ENCODE measurements around the gene LAIR1.
"Not testable (repeated sequence)": the region's sequence is repeated elsewhere in the genome, so short reads cannot be mapped to it uniquely, and the experiment has no call there.

LAIR1 gene

GRCh38 chr19:54341295-54341694, 23.4 kb downstream of the LAIR1 start:
- no peak for DNase-seq (ENCODE audit: low read depth in 2 of 2)

GRCh38 chr19:54339646-54340358, 24.9 kb downstream of the LAIR1 start:
- no peak for DNase-seq (ENCODE audit: low read depth in 2 of 2)

- DNase-seq (ENCODE audit: low read depth in 2 of 2) = no peak
These were observed 26.2 kb downstream of the LAIR1 start for GRCh38 chr19:54338521-54338920.

GRCh38 chr19:54337858-54338230, 26.9 kb downstream of the LAIR1 start:
- DNase-seq (ENCODE audit: low read depth in 2 of 2) = no peak

- DNase-seq (ENCODE audit: low read depth in 2 of 2) = no peak
These were observed 27.6 kb downstream of the LAIR1 start for GRCh38 chr19:54336893-54337857.

- no peak for DNase-seq (ENCODE audit: low read depth in 2 of 2)
These were observed 28.5 kb downstream of the LAIR1 start for GRCh38 chr19:54335979-54336892.

- no peak for DNase-seq (ENCODE audit: low read depth in 2 of 2)
These were observed 29.6 kb downstream of the LAIR1 start for GRCh38 chr19:54335164-54335563.

- no peak for DNase-seq (ENCODE audit: low read depth in 2 of 2)
These were observed 31.0 kb downstream of the LAIR1 start for GRCh38 chr19:54333586-54334298.

- DNase-seq (ENCODE audit: low read depth in 2 of 2) = no peak
These were observed 32.6 kb downstream of the LAIR1 start for GRCh38 chr19:54332149-54332548.

- no peak for DNase-seq (ENCODE audit: low read depth in 2 of 2)
These were observed 33.1 kb downstream of the LAIR1 start for GRCh38 chr19:54331626-54332025.

GRCh38 chr19:54329476-54330165, 35.1 kb downstream of the LAIR1 start:
- DNase-seq (ENCODE audit: low read depth in 2 of 2) = no peak

GRCh38 chr19:54328781-54329180, 36.0 kb downstream of the LAIR1 start:
- not testable (repeated sequence) for DNase-seq (ENCODE audit: low read depth in 2 of 2)

GRCh38 chr19:54325631-54326030, 39.1 kb downstream of the LAIR1 start:
- no peak for DNase-seq (ENCODE audit: low read depth in 2 of 2)

- peak in 1 of 2 donors; percentile 20 for DNase-seq (ENCODE audit: low read depth in 2 of 2)
These were observed 39.5 kb downstream of the LAIR1 start for GRCh38 chr19:54325194-54325621.

GRCh38 chr19:54324071-54324470, 40.7 kb downstream of the LAIR1 start:
- DNase-seq (ENCODE audit: low read depth in 2 of 2) = no peak

GRCh38 chr19:54322934-54323333, 41.8 kb downstream of the LAIR1 start:
- DNase-seq (ENCODE audit: low read depth in 2 of 2) = not testable (repeated sequence)

- not testable (repeated sequence) for DNase-seq (ENCODE audit: low read depth in 2 of 2)
These were observed 42.4 kb downstream of the LAIR1 start for GRCh38 chr19:54322295-54322694.

GRCh38 chr19:54319892-54320670, 44.6 kb downstream of the LAIR1 start:
- DNase-seq (ENCODE audit: low read depth in 2 of 2) = no peak

GRCh38 chr19:54319049-54319448, 45.7 kb downstream of the LAIR1 start:
- no peak for DNase-seq (ENCODE audit: low read depth in 2 of 2)

GRCh38 chr19:54317965-54318240, 46.8 kb downstream of the LAIR1 start:
- DNase-seq (ENCODE audit: low read depth in 2 of 2) = no peak
